ENCODE data around the gene HOXB4.

The HOXB4 gene

GRCh38 chr17:48555258-48556228 is 22.6 kb downstream of the HOXB4 start:
- H3K36me3 Mint-ChIP-seq (ENCODE audit: insufficient read depth), result peaks cover 3% of the 10 kb centered on the region

GRCh38 chr17:48554412-48555257 is 23.5 kb downstream of the HOXB4 start:
- H3K4me1 Mint-ChIP-seq (ENCODE audit: low read depth in 2 of 2), result no peaks in the 10 kb centered on the region
- peak overlapping the region; percentile 0 to 66 for H3K4me3 Mint-ChIP-seq
- no peak for DNase-seq
- H3K36me3 Mint-ChIP-seq (ENCODE audit: insufficient read depth), result peaks cover 3% of the 10 kb centered on the region
- no peak for ATAC-seq (replicated peaks)
- no peak overlapping the region for H3K27ac Mint-ChIP-seq
- no peaks in the 10 kb centered on the region for H3K9me3 Mint-ChIP-seq
- no peaks in the 10 kb centered on the region for H3K27me3 Mint-ChIP-seq

More at GRCh38 chr17:48555258-48556228, 22.6 kb downstream of the HOXB4 start:
- H3K4me3 Mint-ChIP-seq, result peak overlapping the region; percentile 0 to 66
- no peaks in the 10 kb centered on the region for H3K9me3 Mint-ChIP-seq
- no peaks in the 10 kb centered on the region for H3K27me3 Mint-ChIP-seq
- H3K27ac Mint-ChIP-seq, result no peak overlapping the region
- DNase-seq (no peak), ATAC-seq (replicated peaks) (peak; percentile 39)
- H3K4me1 Mint-ChIP-seq (ENCODE audit: low read depth in 2 of 2), result no peaks in the 10 kb centered on the region

- Mint-ChIP-seq H3K27ac (no peak overlapping the region), H3K36me3 (ENCODE audit: insufficient read depth) (peaks cover 3% of the 10 kb centered on the region), H3K4me3 (no peak overlapping the region), H3K9me3 (no peaks in the 10 kb centered on the region), H3K27me3 (no peaks in the 10 kb centered on the region), H3K4me1 (ENCODE audit: low read depth in 2 of 2) (no peaks in the 10 kb centered on the region)
- ATAC-seq (replicated peaks) (no peak), DNase-seq (no peak)
Observed at GRCh38 chr17:48553826-48554225, 24.3 kb downstream of the HOXB4 start.

GRCh38 chr17:48553190-48553547 is 25.0 kb downstream of the HOXB4 start:
- no peaks in the 10 kb centered on the region for H3K9me3 Mint-ChIP-seq
- ATAC-seq (replicated peaks) (no peak), DNase-seq (no peak)
- peaks cover 3% of the 10 kb centered on the region for H3K36me3 Mint-ChIP-seq (ENCODE audit: insufficient read depth)
- no peaks in the 10 kb centered on the region for H3K4me1 Mint-ChIP-seq (ENCODE audit: low read depth in 2 of 2)
- H3K27me3 Mint-ChIP-seq, result no peaks in the 10 kb centered on the region
- H3K4me3 Mint-ChIP-seq, result no peak overlapping the region
- H3K27ac Mint-ChIP-seq, result no peak overlapping the region

GRCh38 chr17:48552466-48553189 is 25.5 kb downstream of the HOXB4 start:
- H3K27me3 Mint-ChIP-seq, result no peaks in the 10 kb centered on the region
- no peaks in the 10 kb centered on the region for H3K9me3 Mint-ChIP-seq
- no peak overlapping the region for H3K27ac Mint-ChIP-seq
- peaks cover 3% of the 10 kb centered on the region for H3K36me3 Mint-ChIP-seq (ENCODE audit: insufficient read depth)
- ATAC-seq (replicated peaks) (no peak), DNase-seq (no peak)
- no peaks in the 10 kb centered on the region for H3K4me1 Mint-ChIP-seq (ENCODE audit: low read depth in 2 of 2)
- no peak overlapping the region for H3K4me3 Mint-ChIP-seq

- ATAC-seq (replicated peaks) (no peak), DNase-seq (no peak)
- Mint-ChIP-seq H3K9me3 (no peaks in the 10 kb centered on the region), H3K4me1 (ENCODE audit: low read depth in 2 of 2) (no peaks in the 10 kb centered on the region), H3K4me3 (no peak overlapping the region), H3K27ac (no peak overlapping the region), H3K36me3 (ENCODE audit: insufficient read depth) (peaks cover 3% of the 10 kb centered on the region), H3K27me3 (no peaks in the 10 kb centered on the region)
Observed at GRCh38 chr17:48551596-48552465, 26.3 kb downstream of the HOXB4 start.

- H3K9me3 Mint-ChIP-seq, result no peaks in the 10 kb centered on the region
- H3K36me3 Mint-ChIP-seq (ENCODE audit: insufficient read depth), result peaks cover 6% of the 10 kb centered on the region
- no peak overlapping the region for H3K4me3 Mint-ChIP-seq
- H3K27me3 Mint-ChIP-seq, result peaks cover 0 to 2% of the 10 kb centered on the region in 2 donors
- H3K4me1 Mint-ChIP-seq (ENCODE audit: low read depth in 2 of 2), result no peaks in the 10 kb centered on the region
- no peak for ATAC-seq (replicated peaks)
- H3K27ac Mint-ChIP-seq, result no peak overlapping the region
- DNase-seq, result no peak
Observed at GRCh38 chr17:48551214-48551555, 27.0 kb downstream of the HOXB4 start.

- Mint-ChIP-seq H3K4me3 (no peak overlapping the region), H3K27me3 (peaks cover 0 to 6% of the 10 kb centered on the region in 2 donors), H3K4me1 (ENCODE audit: low read depth in 2 of 2) (no peaks in the 10 kb centered on the region), H3K36me3 (ENCODE audit: insufficient read depth) (peaks cover 6% of the 10 kb centered on the region), H3K27ac (no peak overlapping the region), H3K9me3 (no peaks in the 10 kb centered on the region)
- DNase-seq (no peak), ATAC-seq (replicated peaks) (no peak)
Observed at GRCh38 chr17:48550502-48551213, 27.5 kb downstream of the HOXB4 start.

- DNase-seq (no peak), ATAC-seq (replicated peaks) (no peak)
- Mint-ChIP-seq H3K4me3 (no peak overlapping the region), H3K27ac (no peak overlapping the region), H3K27me3 (peaks cover 0 to 6% of the 10 kb centered on the region in 2 donors), H3K9me3 (no peaks in the 10 kb centered on the region), H3K36me3 (ENCODE audit: insufficient read depth) (peaks cover 6% of the 10 kb centered on the region), H3K4me1 (ENCODE audit: low read depth in 2 of 2) (no peaks in the 10 kb centered on the region)
Observed at GRCh38 chr17:48549914-48550501, 28.1 kb downstream of the HOXB4 start.

- Mint-ChIP-seq H3K4me3 (no peak overlapping the region), H3K27me3 (peaks cover 2 to 7% of the 10 kb centered on the region in 2 donors), H3K27ac (no peak overlapping the region), H3K4me1 (ENCODE audit: low read depth in 2 of 2) (peaks cover 0 to under 1% of the 10 kb centered on the region in 2 donors), H3K36me3 (ENCODE audit: insufficient read depth) (peaks cover 5% of the 10 kb centered on the region), H3K9me3 (no peaks in the 10 kb centered on the region)
- DNase-seq (no peak), ATAC-seq (replicated peaks) (no peak)
Observed at GRCh38 chr17:48549281-48549630, 28.9 kb downstream of the HOXB4 start.

GRCh38 chr17:48548523-48549280 is 29.4 kb downstream of the HOXB4 start:
- no peak for DNase-seq
- ATAC-seq (replicated peaks), result no peak
- Mint-ChIP-seq H3K4me1 (ENCODE audit: low read depth in 2 of 2) (peaks cover 4% of the 10 kb centered on the region in 2 donors), H3K27me3 (peaks cover 8 to 12% of the 10 kb centered on the region in 2 donors), H3K9me3 (no peaks in the 10 kb centered on the region), H3K27ac (no peak overlapping the region), H3K4me3 (no peak overlapping the region), H3K36me3 (ENCODE audit: insufficient read depth) (peaks cover 2% of the 10 kb centered on the region)
